Measurements from ENCODE around the gene TSSC4. TPM values are rescaled to one million over a fixed set of nuclear protein-coding genes. Genes with fewer than 3 reads are reported as not detected.

Gene TSSC4
- 44.9 to 80.9 TPM (median 69.5 TPM) in 5 replicates for total RNA-seq (2022; extraction: Qiagen RNA extraction)

GRCh38 chr11:2400069-2400761, at the start of gene TSSC4:
Gene TSSC4, plus strand, starts transcription at chr11:2400750. Its CDS starts 1,884 bp downstream, at chr11:2402634.

GRCh38 chr11:2376751-2377451, 23.6 kb upstream of the TSSC4 start, which contains the start of gene CD81:
Gene CD81, plus strand, starts transcription at chr11:2377310. Its CDS starts 240 bp downstream, at chr11:2377550.

GRCh38 chr11:2443881-2444820, 43.6 kb downstream of the TSSC4 start, which contains the start of gene TRPM5:
Gene TRPM5, minus strand, starts transcription at chr11:2444514. Its CDS starts 21,478 bp downstream, at chr11:2423036.

GRCh38 chr11:2444821-2445745, 44.5 kb downstream of the TSSC4 start, which contains the start of gene KCNQ1:
Gene KCNQ1, plus strand, starts transcription at chr11:2445008. Its CDS starts 91 bp downstream, at chr11:2445099.

Other genes with a start within 250 kb of the TSSC4 start
- not detected in 5 replicates for gene INS, start 239.5 kb upstream of the TSSC4 start, total RNA-seq (2022; extraction: Qiagen RNA extraction)
- 0.06 to 0.10 TPM (median 0.08 TPM) in 4 of 5 replicates, not detected in the other for gene TH, start 228.9 kb upstream of the TSSC4 start, total RNA-seq (2022; extraction: Qiagen RNA extraction)
- 0.06 to 0.08 TPM in 2 of 5 replicates, not detected in the others for gene ASCL2, start 130.2 kb upstream of the TSSC4 start, total RNA-seq (2022; extraction: Qiagen RNA extraction)
- gene C11orf21, start 98.8 kb upstream of the TSSC4 start, total RNA-seq (2022; extraction: Qiagen RNA extraction) = not detected in 5 replicates
- not detected in 5 replicates for gene TSPAN32, start 98.7 kb upstream of the TSSC4 start, total RNA-seq (2022; extraction: Qiagen RNA extraction)
- 305 to 439 TPM (median 424 TPM) in 5 replicates for gene CD81, start 23.4 kb upstream of the TSSC4 start, total RNA-seq (2022; extraction: Qiagen RNA extraction)
- gene TRPM5, start 43.8 kb downstream of the TSSC4 start, total RNA-seq (2022; extraction: Qiagen RNA extraction) = not detected in 5 replicates
- gene KCNQ1, start 44.3 kb downstream of the TSSC4 start, total RNA-seq (2022; extraction: Qiagen RNA extraction) = 0.66 to 1.1 TPM (median 0.71 TPM) in 5 replicates

Measured in A549 treated with AZD2906 at 1 μM for 4 hours (cell line).